NCI-H510A (cell line): ENCODE data around the gene MAPK6.
A peak's percentile ranks its signal among the peaks of the same experiment; 100 is the strongest.

Experiments used
- DNase-seq: peaks from one replicate; lab custom pipeline; 2025; lab: John Stamatoyannopoulos, UW

MAPK6 gene

GRCh38 chr15:52103217-52104207 is 84.5 kb downstream of the MAPK6 start:
- no peak for DNase-seq

GRCh38 chr15:52104532-52105004 is 85.5 kb downstream of the MAPK6 start:
- no peak for DNase-seq

- DNase-seq = no peak
Measured at GRCh38 chr15:52105846-52106245, 86.8 kb downstream of the MAPK6 start.

- DNase-seq = no peak
Measured at GRCh38 chr15:52106641-52107040, 87.6 kb downstream of the MAPK6 start.

DNA sequence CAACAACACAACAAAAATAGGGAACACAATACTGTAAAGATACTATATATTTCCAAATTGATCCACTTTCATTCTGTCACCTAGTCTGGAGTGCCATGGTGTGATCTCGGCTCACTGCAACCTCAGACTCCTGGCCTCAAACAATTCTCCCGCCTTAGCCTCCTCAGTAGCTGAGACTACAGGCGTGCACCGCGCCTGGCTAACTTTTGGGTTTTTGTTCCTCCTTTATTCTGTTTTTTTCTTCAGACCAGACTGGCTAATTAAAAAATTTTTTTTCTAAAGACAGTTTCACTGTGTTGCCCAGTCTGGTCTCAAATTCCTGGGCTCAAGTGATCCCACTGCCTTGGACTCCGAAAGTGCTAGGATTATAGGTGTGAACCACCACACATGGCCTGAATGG is 88.2 kb downstream of the MAPK6 start:
- DNase-seq = no peak

DNA sequence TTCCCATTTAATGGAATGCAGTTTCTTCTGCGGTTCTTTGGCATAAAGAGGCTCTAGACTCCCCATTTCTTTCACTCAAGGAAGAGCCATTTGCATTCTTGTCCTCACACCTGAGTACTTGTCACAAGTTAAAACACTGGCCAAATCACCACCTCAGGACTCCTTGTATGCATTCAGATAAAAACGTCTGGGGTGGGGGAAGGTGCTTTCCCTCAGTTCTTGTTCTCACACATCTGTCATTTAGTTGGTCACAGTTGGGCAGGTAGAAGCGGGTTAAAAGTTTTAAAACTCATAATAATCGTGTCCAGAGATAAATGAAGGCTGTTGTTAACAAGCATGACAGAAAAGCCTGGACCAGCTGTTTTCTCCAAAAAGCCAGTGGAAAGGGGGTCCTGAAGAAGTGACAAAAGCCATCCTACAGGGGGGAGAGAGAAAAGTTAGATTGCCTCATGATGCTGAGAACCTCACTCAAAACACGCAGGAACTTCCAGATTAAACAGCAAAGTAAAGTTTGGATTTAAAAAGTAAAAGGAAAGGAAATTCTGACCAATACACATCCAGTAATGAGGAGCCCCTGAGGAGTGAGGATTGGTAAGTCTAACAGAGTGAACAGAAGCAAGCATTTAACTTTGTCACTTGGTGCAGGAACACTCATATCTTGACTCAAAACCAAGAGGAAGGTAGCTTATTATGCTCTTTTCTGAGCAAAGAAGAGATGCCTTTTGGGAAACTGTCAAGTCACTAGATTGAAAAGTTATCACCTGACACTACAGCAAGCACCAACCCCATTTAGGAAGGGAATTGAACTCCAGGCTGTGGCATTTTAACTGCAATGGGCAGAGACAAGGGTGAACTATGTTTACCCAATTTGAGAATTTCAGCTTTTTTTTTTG is 90.8 kb downstream of the MAPK6 start:
- DNase-seq = no peak

GRCh38 chr15:52111517-52112202 is 92.6 kb downstream of the MAPK6 start:
- no peak for DNase-seq

GRCh38 chr15:52112203-52112750 is 93.3 kb downstream of the MAPK6 start:
- DNase-seq = peak; percentile 21

DNA sequence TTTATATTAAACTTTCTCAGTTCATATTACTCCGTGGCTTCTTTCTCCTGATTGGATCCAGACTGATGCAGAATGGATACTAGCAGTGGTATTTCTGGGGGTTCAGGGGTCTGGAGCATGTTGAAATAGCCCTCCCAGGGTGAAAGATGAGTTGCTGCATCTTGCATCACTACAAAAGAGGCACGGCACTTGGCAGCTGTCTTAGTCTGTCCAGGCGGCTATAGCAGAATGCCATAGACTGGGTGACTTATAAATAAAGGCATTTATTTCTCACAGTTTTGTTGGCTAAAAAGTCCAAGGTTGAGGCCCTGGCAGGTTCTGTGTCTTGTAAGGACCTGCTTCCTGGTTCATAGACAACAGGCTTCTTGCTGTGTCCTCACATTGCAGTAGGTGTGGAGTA is 94.2 kb downstream of the MAPK6 start:
- DNase-seq = no peak

GRCh38 chr15:52113708-52114107 is 94.7 kb downstream of the MAPK6 start:
- no peak for DNase-seq

GRCh38 chr15:52114261-52115055 is 95.4 kb downstream of the MAPK6 start:
- DNase-seq = no peak

DNA sequence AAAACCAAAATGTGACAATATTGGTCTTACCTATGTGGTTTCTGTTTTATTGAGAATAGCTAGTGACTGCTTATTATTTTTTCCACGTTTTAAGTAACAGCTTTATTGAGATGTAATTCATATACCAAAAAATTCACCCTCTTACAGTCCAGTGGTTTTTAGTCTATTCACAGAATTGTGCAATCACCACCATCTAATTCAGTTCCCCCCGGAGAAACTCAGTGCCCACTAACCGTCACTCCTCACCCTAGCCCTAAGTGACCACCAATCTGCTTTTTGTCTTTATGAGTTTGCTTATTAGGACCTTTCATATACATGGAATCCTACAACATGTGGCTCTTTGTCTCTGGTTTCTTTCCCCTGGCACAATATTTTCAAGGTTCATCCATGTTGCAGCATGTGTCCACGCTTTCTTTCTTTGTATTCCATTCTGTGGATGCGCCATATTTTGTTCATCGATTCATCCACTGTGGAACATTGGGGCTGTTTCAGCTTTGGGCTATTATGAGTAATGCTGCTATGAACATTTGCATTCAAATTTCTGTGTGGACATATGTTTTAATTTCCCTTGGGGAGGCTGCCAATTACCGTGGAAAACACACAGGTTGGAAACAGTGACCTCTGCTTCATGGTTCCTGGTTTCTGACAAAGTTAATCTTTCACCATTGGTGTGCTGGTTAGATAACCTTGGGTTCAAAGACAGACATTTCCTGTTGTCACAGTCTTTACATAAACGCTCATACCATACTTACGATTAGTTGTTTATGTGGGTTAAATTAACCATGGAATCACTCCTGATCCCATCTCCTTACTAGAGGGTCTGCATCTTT is 96.8 kb downstream of the MAPK6 start:
- DNase-seq = no peak
